ENCODE data around the gene ARHGAP11A.
"Not testable (repeated sequence)": the region's sequence is repeated elsewhere in the genome, so short reads cannot be mapped to it uniquely, and the experiment has no call there.

ARHGAP11A gene

GRCh38 chr15:32615051-32615870 is at the start of gene ARHGAP11A:
TSS of gene ARHGAP11A (plus strand) at chr15:32615504. CDS start at chr15:32616212, 708 bp downstream.
- DNase-seq (ENCODE audit: low spot score): peak; percentile 34

GRCh38 chr15:32568988-32569387 is 46.3 kb upstream of the ARHGAP11A start:
- not testable (repeated sequence) for DNase-seq (ENCODE audit: low spot score)

GRCh38 chr15:32578482-32578881 is 36.8 kb upstream of the ARHGAP11A start:
- not testable (repeated sequence) for DNase-seq (ENCODE audit: low spot score)

GRCh38 chr15:32585844-32586243 is 29.5 kb upstream of the ARHGAP11A start:
- DNase-seq (ENCODE audit: low spot score): not testable (repeated sequence)

- DNase-seq (ENCODE audit: low spot score): not testable (repeated sequence)
Measured at GRCh38 chr15:32593151-32593550, 22.2 kb upstream of the ARHGAP11A start, which contains the start of gene GOLGA8N. TSS of gene GOLGA8N (plus strand) at chr15:32593456.

- DNase-seq (ENCODE audit: low spot score): not testable (repeated sequence)
Measured at GRCh38 chr15:32609518-32609917, 5.8 kb upstream of the ARHGAP11A start.

- not testable (repeated sequence) for DNase-seq (ENCODE audit: low spot score)
Measured at GRCh38 chr15:32610719-32611118, 4.6 kb upstream of the ARHGAP11A start.

GRCh38 chr15:32614712-32615050 is 623 bp upstream of the ARHGAP11A start:
- DNase-seq (ENCODE audit: low spot score): not testable (repeated sequence)

GRCh38 chr15:32615871-32616426 is 645 bp downstream of the ARHGAP11A start:
- DNase-seq (ENCODE audit: low spot score): not testable (repeated sequence)

- DNase-seq (ENCODE audit: low spot score): no peak
Measured at GRCh38 chr15:32636410-32636809, 21.1 kb downstream of the ARHGAP11A start.

- DNase-seq (ENCODE audit: low spot score): no peak
Measured at GRCh38 chr15:32636908-32637567, 21.7 kb downstream of the ARHGAP11A start.

- DNase-seq (ENCODE audit: low spot score): no peak
Measured at GRCh38 chr15:32637704-32638103, 22.4 kb downstream of the ARHGAP11A start.

- DNase-seq (ENCODE audit: low spot score): peak; percentile 86
Measured at GRCh38 chr15:32641517-32642059, 26.3 kb downstream of the ARHGAP11A start, which contains the start of gene SCG5. TSS of gene SCG5 (plus strand) at chr15:32641710. CDS start at chr15:32643593, 1,883 bp downstream.

GRCh38 chr15:32642667-32643435 is 27.5 kb downstream of the ARHGAP11A start:
- no peak for DNase-seq (ENCODE audit: low spot score)

- no peak for DNase-seq (ENCODE audit: low spot score)
Measured at GRCh38 chr15:32643907-32644445, 28.7 kb downstream of the ARHGAP11A start.

- DNase-seq (ENCODE audit: low spot score): no peak
Measured at GRCh38 chr15:32646291-32646690, 31.0 kb downstream of the ARHGAP11A start.

- DNase-seq (ENCODE audit: low spot score): peak; percentile 47
Measured at GRCh38 chr15:32649342-32649741, 34.0 kb downstream of the ARHGAP11A start.

GRCh38 chr15:32651229-32651837 is 36.0 kb downstream of the ARHGAP11A start:
- DNase-seq (ENCODE audit: low spot score): peak; percentile 81

GRCh38 chr15:32652178-32652577 is 36.9 kb downstream of the ARHGAP11A start:
- no peak for DNase-seq (ENCODE audit: low spot score)

GRCh38 chr15:32656091-32656490 is 40.8 kb downstream of the ARHGAP11A start:
- no peak for DNase-seq (ENCODE audit: low spot score)

GRCh38 chr15:32656496-32656895 is 41.2 kb downstream of the ARHGAP11A start:
- no peak for DNase-seq (ENCODE audit: low spot score)

Data from iPS-NIHi11 (cell line).